Mucosa of stomach (tissue), 1 donor: ENCODE measurements around the gene CD320.
A peak's percentile ranks its signal among the peaks of the same experiment; 100 is the strongest.
"Not testable (repeated sequence)": the region's sequence is repeated elsewhere in the genome, so short reads cannot be mapped to it uniquely, and the experiment has no call there.

ENCODE experiments used
- H3K27me3 ChIP-seq: one replicate; pipeline ENCODE4 v1.7.0; 2013; ENCODE audit warnings: mild to moderate bottlenecking, low read length; ENCODE audit not compliant: control insufficient read depth, insufficient read depth
- H3K36me3 ChIP-seq: one replicate; pipeline ENCODE4 v1.7.0; 2013; ENCODE audit warnings: low read length; ENCODE audit not compliant: control insufficient read depth, insufficient read depth
- H3K4me1 ChIP-seq: one replicate; pipeline ENCODE4 v1.7.0; 2013; ENCODE audit warnings: mild to moderate bottlenecking, low read length; ENCODE audit not compliant: control insufficient read depth, insufficient read depth
- H3K4me3 ChIP-seq: one replicate; pipeline ENCODE4 v1.7.0; 2013; ENCODE audit warnings: low read length
- H3K9ac ChIP-seq: one replicate; pipeline ENCODE4 v1.7.0; 2013; ENCODE audit warnings: mild to moderate bottlenecking, low read length, moderate library complexity
- H3K9me3 ChIP-seq: one replicate; pipeline ENCODE4 v1.7.0; 2013; ENCODE audit warnings: mild to moderate bottlenecking, low read length, moderate library complexity; ENCODE audit not compliant: control insufficient read depth
- donor health status: Pancreatic carcinoma.

Gene CD320

DNA sequence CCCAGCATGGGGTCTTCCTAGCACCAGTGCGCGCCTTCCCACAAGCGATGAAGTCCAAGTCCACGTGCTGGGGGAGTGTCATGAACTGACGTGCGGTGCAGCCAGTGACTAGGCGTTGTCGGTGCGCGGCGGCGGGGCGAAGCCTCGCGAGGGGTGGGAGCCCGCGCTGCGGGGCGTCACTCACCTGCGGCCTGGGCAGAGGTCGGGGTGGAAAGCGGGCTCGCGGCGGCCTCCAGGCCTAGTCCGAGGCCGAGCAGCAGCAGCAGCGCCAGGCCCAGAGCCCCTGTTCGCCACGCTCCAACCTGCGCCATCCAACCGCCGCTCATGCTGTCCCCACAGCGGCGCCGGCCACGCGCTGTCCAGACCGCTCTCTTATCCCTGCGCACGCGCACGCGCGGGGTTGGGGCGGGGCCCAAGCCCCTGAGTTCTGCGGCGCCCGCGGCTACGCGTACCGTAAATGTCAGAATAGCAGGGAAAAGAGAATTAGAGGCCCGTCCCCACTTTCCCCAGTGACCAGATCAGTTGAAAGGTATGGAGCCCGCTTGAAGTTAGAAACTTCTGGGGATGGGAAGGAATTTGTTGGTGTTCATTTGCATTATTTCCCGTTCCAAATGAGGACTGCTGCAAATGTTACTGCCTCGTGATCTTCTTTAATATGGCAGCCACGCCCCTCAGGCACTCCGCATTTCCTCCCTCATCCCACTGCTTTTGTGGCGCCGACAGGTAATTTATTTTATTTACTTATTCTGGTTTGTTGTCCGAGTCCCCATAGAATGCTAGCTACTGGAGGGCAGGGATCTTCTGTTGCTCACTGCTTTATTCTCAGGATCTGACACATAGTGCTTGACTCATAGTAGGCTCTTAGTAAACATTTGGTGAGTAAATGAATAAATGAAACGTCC, at the start of gene CD320:
CD320 (minus strand) TSS at position 394 of the 902 bp plus-strand sequence; CDS start at position 326, 68 bp downstream.
- Histone ChIP-seq H3K27me3 (no peaks in the 10 kb centered on the region), H3K9me3 (no peaks in the 10 kb centered on the region), H3K4me1 (peaks cover 36% of the 10 kb centered on the region), H3K36me3 (no peaks in the 10 kb centered on the region), H3K4me3 (peak within 1 kb of the TSS; percentile 27), H3K9ac (peak within 1 kb of the TSS; percentile 41)

DNA sequence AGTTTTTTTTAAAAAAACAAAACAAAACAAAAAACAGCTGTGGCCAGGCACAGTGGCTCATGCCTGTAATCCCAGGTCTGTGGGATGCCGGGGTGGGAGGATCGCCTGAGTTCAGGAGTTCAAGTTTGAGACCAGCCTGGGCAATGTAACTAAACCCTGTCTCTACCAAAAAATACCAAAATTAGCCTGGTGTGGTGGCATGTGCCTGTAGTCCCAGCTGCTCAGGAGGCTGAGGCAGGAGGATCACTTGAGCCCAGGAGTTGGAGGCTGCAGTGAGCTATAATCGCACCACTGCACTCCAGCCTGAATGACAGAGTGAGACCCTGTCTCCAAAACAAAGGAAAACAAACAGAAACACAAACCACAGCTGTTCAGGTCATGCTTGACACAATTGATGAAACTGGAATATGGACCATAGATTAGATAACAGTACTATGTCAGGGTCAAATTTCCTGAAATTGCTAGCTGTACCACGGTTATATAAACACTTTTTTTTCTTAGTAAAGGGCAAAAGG, 48.9 kb upstream of the CD320 start:
- Histone ChIP-seq H3K27me3 (no peaks in the 10 kb centered on the region), H3K9me3 (no peaks in the 10 kb centered on the region), H3K9ac (no peak overlapping the region), H3K4me3 (no peak overlapping the region), H3K4me1 (peaks cover 17% of the 10 kb centered on the region), H3K36me3 (no peaks in the 10 kb centered on the region)

DNA sequence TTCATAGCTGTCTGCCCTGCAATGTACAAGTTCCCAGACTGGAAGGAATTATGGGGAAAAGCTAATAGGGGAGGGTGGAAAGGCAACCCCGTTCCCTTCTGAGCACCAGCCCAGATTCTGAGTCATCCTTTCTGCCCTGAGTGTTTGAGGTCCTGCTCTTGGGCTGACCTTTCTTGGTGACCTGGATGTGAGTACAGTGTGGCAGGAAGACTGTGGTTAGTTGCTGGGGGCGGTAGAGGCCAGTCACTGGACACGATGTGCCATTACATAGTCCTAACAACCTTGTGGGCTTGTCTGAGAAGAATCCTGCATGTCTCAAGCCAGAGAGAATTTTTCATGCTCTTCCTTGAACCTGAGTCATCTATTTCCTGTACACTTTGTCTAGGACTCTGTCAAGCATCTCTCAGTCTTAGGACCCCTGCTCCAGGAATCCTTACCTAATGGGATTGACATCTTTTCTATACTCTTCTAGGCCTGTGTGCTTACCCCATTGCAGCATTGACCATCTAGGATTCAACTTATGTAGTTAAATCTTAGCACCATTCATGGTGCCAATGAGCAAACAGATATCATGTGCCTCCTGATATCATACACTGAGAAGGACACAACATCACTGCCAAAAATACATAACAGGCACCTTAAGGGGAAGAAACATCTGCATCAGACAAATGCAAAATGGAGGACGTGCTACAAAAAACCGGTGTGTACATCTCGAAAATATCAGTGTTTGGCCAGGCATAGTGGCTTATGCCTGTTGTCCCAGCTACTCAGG, 47.7 kb upstream of the CD320 start:
- H3K9me3 ChIP-seq, result no peaks in the 10 kb centered on the region
- H3K27me3 ChIP-seq, result peaks cover 4% of the 10 kb centered on the region
- H3K4me3 ChIP-seq, result no peak overlapping the region

DNA sequence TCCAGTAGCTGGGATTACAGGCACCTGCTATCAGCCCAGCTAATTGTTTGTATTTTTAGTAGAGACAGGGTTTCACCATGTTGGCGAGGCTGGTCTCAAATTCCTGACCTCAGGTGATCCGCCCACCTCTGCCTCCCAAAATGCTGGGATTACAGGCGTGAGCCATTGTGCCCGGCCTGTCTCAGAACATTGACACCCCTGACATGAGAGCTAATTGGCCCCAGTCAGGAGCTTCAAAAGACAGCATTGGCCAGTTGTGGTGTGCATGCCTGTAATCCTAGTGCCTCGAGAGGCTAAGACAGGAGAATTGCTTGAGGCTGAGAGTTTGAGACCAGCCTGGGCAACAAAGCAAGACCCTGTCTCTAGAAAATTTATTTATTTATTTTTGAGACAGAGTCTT, 44.7 kb upstream of the CD320 start:
- not testable (repeated sequence) for H3K36me3 ChIP-seq

More for the DNA sequence above, 47.7 kb upstream of the CD320 start:
- Histone ChIP-seq H3K9ac (peak overlapping the region; percentile 3), H3K36me3 (no peaks in the 10 kb centered on the region), H3K4me1 (peaks cover 12% of the 10 kb centered on the region)

DNA sequence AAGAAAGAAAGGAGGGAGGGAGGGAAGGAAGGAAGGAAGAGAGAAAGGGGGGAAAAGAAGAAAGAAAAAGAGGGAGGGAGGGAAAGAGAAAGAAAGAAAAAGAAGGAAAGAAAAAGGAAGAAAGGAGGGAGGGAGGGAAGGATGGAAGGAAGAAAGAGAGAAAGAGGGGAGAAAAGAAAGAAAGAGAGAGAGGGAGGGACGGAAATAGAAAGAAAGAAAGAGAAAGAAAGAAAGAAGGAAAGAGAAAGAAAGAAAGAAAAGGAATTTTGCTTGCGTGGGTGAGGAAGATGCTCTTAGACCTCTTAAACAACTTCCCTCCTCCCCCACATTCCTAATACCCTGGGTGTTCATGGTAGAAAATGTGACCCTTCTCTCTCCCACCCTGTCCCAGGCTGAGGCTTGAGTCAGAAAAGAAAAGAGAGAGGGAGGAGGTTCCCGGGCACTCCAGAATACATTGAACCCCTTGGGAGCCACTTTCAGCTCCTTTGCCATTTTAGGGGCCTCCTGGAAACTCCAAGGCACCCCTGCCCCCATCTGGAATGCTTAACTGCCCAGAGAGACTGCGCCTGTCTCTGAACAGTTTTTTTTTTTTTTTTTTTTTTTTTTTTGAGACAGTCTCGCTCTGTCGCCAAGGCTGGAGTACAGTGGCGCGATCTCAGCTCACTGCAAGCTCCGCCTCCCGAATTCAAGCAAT, 44.1 kb upstream of the CD320 start:
- Histone ChIP-seq H3K4me1 (peaks cover 12% of the 10 kb centered on the region), H3K4me3 (no peak overlapping the region), H3K9me3 (no peaks in the 10 kb centered on the region), H3K27me3 (peaks cover 4% of the 10 kb centered on the region), H3K36me3 (no peaks in the 10 kb centered on the region), H3K9ac (no peak overlapping the region)

More for the DNA sequence above, 44.7 kb upstream of the CD320 start:
- peaks cover 12% of the 10 kb centered on the region for H3K4me1 ChIP-seq
- H3K4me3 ChIP-seq, H3K9ac ChIP-seq, H3K27me3 ChIP-seq, H3K9me3 ChIP-seq: not testable (repeated sequence)

DNA sequence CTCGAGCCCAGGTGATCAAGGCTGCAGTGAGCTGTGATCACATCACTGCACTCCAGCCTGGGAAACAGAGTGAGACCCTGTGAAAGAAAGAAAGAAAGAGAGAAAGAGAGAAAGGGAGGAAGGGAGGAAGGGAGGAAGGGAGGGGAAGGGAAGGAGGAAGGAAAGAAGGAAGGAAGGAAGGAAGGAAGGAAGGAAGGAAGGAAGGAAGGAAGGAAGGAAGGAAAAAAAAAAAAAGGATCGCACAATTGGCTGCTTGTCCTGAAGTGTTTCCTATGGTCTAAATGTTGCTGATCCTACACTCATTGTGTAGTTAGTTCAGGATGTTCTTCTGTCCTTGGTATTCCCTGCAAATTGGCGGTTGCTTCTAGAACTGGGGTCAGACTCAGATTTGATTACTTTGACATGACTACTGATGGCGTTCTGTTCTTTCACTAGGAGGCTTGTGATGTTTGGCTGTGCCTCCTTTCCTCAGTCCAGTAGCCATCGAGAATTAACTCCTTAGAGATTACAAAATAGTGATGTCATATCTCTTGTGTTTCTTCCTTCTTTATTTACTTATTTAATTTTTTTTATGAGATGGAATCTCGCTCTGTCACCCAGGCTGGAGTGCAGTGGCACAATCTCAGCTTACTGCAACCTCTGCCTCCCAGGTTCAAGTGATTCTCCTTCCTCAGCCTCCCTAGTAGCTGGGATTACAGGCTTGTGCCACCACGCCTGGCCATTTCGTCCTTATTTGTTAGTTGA, 41.6 kb upstream of the CD320 start:
- H3K9me3 ChIP-seq, H3K4me3 ChIP-seq, H3K9ac ChIP-seq, H3K27me3 ChIP-seq, H3K4me1 ChIP-seq, H3K36me3 ChIP-seq: not testable (repeated sequence)

DNA sequence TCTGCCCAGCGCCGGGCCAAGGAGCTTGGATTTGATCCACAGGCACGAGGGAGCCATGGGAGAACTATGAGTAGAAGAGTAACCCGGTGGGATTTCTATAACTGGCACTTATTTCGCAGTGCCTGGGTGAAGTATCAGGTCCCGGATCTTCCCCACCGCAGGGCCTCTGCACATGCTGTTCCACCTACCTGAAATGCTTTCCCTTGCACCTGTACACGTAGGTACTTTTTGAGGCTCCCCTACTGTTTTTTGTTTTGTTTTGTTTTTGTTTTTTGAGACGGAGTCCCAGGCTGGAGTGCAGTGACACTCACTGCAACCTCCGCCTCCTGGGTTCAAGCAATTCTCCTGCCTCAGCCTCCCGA, 35.3 kb upstream of the CD320 start:
- peaks cover 42% of the 10 kb centered on the region for H3K27me3 ChIP-seq
- no peak overlapping the region for H3K4me3 ChIP-seq
- peaks cover 5% of the 10 kb centered on the region for H3K4me1 ChIP-seq
- H3K9ac ChIP-seq, result no peak overlapping the region
- H3K36me3 ChIP-seq, result no peaks in the 10 kb centered on the region
- H3K9me3 ChIP-seq, result no peaks in the 10 kb centered on the region

DNA sequence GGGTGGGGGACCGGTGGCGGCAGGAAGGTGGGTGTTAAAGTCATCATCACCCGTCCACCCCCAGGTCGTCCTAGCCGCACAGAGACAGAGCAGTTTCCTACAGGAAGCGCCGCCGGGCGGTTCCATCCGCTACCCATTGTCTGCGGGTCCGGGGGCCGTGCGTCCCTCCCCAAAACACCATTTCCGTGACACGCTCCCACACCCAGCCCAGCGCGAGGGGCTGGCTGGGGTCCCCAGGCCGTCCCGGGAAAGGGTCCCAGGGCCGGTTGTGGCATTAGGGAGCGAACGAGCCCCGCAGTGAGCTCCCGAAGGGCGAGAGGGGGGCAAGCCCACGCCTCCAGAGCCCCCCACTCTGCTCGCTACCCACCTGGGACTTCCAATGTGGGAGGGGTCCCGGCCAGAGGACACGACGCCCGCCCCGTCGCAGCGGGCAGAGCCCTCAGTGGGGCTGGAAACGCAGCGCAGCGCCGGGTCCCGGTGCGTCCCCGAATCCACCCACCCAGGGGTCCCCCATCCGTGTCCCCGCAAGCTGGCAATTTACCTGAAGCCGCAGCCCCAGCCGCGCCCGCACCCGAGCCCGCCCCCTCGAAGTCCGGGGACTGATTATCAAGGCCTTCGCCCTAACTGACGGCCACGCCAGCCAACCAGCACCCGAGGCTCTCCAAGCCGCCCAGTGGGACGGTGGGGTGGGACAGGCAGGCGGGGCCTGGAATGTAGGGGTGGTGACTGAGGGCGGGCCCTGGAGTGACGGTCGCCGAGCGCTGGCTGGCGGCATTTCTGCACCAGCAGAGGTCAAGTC, 34.7 kb upstream of the CD320 start, which contains the start of gene KANK3:
KANK3 (minus strand) TSS at position 579 of the 799 bp plus-strand sequence. CDS start 5,434 bp downstream, outside the sequence.
- Histone ChIP-seq H3K27me3 (peaks cover 43% of the 10 kb centered on the region), H3K9ac (peak within 1 kb of the TSS; percentile 28), H3K4me1 (peaks cover 5% of the 10 kb centered on the region), H3K4me3 (no peak within 1 kb of the TSS), H3K9me3 (no peaks in the 10 kb centered on the region), H3K36me3 (no peaks in the 10 kb centered on the region)

DNA sequence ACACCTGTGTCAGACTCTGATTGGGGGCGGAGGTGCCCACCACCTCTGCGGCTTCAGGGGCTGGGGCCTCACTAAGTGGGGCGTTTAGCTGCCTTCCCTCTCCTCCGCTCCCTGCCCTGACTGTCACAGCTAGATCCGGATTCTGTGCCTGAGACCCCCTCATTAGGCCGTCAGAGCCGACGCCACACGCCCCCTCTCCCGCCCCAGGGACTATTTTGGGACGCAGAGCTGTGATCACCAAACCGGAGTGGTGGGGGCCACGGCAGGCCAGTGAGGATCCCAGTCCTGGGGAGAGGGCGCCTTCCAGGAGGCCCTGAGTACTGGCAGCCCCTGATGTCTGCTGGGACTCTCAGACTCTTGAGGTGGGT, 34.1 kb upstream of the CD320 start:
- H3K9me3 ChIP-seq, result no peaks in the 10 kb centered on the region
- peaks cover 47% of the 10 kb centered on the region for H3K27me3 ChIP-seq
- H3K36me3 ChIP-seq, result no peaks in the 10 kb centered on the region
- H3K4me1 ChIP-seq, result peaks cover 9% of the 10 kb centered on the region
- H3K9ac ChIP-seq, result no peak overlapping the region
- no peak overlapping the region for H3K4me3 ChIP-seq

DNA sequence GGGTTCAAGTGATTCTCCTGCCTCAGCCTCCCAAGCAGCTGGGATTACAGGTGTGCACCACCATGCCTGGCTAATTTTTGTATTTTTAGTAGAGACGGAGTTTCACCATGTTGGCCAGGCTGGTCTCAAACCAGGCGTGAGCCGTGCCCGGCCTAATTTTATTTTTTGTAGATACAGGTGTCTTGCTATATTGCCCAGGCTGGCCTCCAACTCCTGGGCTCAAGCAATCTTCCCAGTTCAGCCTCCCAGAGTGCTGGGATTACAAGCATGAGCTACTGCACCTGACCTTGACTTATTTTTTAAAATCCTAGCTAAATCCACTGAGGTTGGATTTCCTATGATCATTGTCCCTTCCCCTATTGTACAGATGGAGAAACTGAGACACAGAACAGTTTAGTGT, 33.3 kb upstream of the CD320 start:
- peaks cover 52% of the 10 kb centered on the region for H3K27me3 ChIP-seq
- H3K4me1 ChIP-seq, H3K4me3 ChIP-seq, H3K9me3 ChIP-seq, H3K36me3 ChIP-seq, H3K9ac ChIP-seq: not testable (repeated sequence)
